SK-N-SH (cell line): ENCODE data around the gene GNAZ. TPM values are rescaled to one million over a fixed set of nuclear protein-coding genes. Genes with fewer than 3 reads are reported as not detected.

ENCODE experiments used
- CTCF ChIA-PET: fragments of 300-600, 350-600 bp; formaldehyde crosslinking; extraction: SDS; loops from one replicate; lab custom pipeline; 2021; lab: Yijun Ruan, JAX
- POLR2A ChIA-PET: fragments of 350-600 bp; sonication (Branson Sonifier 250); formaldehyde crosslinking; extraction: SDS; loops from one replicate; lab custom pipeline; 2020; ENCODE audit warnings: antibody characterized with exemption, inconsistent platforms; lab: Yijun Ruan, JAX
- DNase-seq: peaks from one replicate; pipeline ENCODE4 v3.0.0; 2012
- H2AFZ ChIP-seq: fragments of 200-600 bp; sonication (generic); 2 replicates; pipeline ENCODE4 v1.8.1; 2016; ENCODE audit warnings: antibody characterized with exemption, mild to moderate bottlenecking, low read depth
- H3F3A ChIP-seq: fragments of 200-600 bp; sonication (generic); replicated peaks from 2 replicates; pipeline ENCODE3; 2016; ENCODE audit warnings: antibody characterized with exemption, mild to moderate bottlenecking; ENCODE audit not compliant: insufficient read depth
- H3K27ac ChIP-seq, 2 experiments: fragments of 200-500 bp in 1 of 2; fragments of 200-600 bp in 1 of 2; sonication (Bioruptor generic) in 1 of 2; sonication (generic), shearing (Covaris generic) in 1 of 2; 2 replicates each; pipeline versions ENCODE4 v1.5.1 to v1.6.1; 2014 to 2016; ENCODE audit warnings: low read depth in 2 of 2, inconsistent platforms in 1 of 2, low read length in 1 of 2, mild to moderate bottlenecking in 1 of 2, mixed read lengths in 1 of 2
- H3K27me3 ChIP-seq: fragments of 200-600 bp; sonication (generic), shearing (Covaris generic); 2 replicates; pipeline ENCODE4 v1.6.1; 2016; ENCODE audit warnings: mixed run types; ENCODE audit not compliant: insufficient read depth
- H3K36me3 ChIP-seq, 2 experiments: fragments of 200-500 bp in 1 of 2; fragments of 200-600 bp in 1 of 2; sonication (Bioruptor generic) in 1 of 2; sonication (generic) in 1 of 2; replicated peaks in 1 of 2; 2 replicates each; pipeline versions ENCODE3 to v1.5.1; 2014 to 2016; ENCODE audit warnings: low read length in 1 of 2, mild to moderate bottlenecking in 1 of 2; ENCODE audit not compliant: insufficient read depth in 2 of 2, control insufficient read depth in 1 of 2
- H3K4me1 ChIP-seq, 2 experiments: fragments of 200-500 bp in 1 of 2; fragments of 200-600 bp in 1 of 2; sonication (Bioruptor generic) in 1 of 2; sonication (generic), shearing (Covaris generic) in 1 of 2; 2 replicates each; pipeline versions ENCODE4 v1.5.1 to v1.6.1; 2014 to 2016; ENCODE audit warnings: low read depth in 1 of 2, low read length in 1 of 2, mixed run types in 1 of 2; ENCODE audit not compliant: insufficient read depth in 2 of 2, control insufficient read depth in 1 of 2
- H3K4me2 ChIP-seq: fragments of 200-600 bp; sonication (generic), shearing (Covaris generic); 2 replicates; pipeline ENCODE4 v1.6.1; 2017; ENCODE audit warnings: mixed run types
- H3K4me3 ChIP-seq, 2 experiments: fragments of 200-500 bp in 1 of 2; fragments of 200-600 bp in 1 of 2; sonication (Bioruptor generic) in 1 of 2; sonication (generic), shearing (Covaris generic) in 1 of 2; 2 replicates each; pipeline versions ENCODE4 v1.5.1 to v1.8.1; 2014 to 2016; ENCODE audit warnings: low read depth in 2 of 2, inconsistent platforms in 1 of 2, low read length in 1 of 2, mild to moderate bottlenecking in 1 of 2, mixed read lengths in 1 of 2, moderate library complexity in 1 of 2
- H3K79me2 ChIP-seq: fragments of 200-600 bp; sonication (generic); 2 replicates; pipeline ENCODE4 v1.8.1; 2017; ENCODE audit warnings: mild to moderate bottlenecking; ENCODE audit not compliant: insufficient read depth
- H3K9ac ChIP-seq: fragments of 200-600 bp; sonication (generic); 2 replicates; pipeline ENCODE4 v1.6.1; 2017; ENCODE audit warnings: mixed run types
- H3K9me2 ChIP-seq: fragments of 200-600 bp; sonication (generic); 2 replicates; pipeline ENCODE4 v1.6.1; 2017; ENCODE audit warnings: mixed run types
- H3K9me3 ChIP-seq: fragments of 200-600 bp; sonication (generic); 2 replicates; pipeline ENCODE4 v1.6.1; 2017; ENCODE audit warnings: mixed run types, mild to moderate bottlenecking, moderate library complexity
- H4K20me1 ChIP-seq: fragments of 200-600 bp; sonication (generic); 2 replicates; pipeline ENCODE4 v1.6.1; 2017; ENCODE audit warnings: mild to moderate bottlenecking, mixed run types; ENCODE audit not compliant: insufficient read depth
- CHD2 ChIP-seq: fragments of 150-350 bp; IDR thresholded peaks from 2 replicates; pipeline ENCODE4 v1.6.1; 2018; ENCODE audit warnings: low read length; ENCODE audit not compliant: partially characterized antibody
- CTCF ChIP-seq: fragments of 200-600 bp; sonication (generic); IDR thresholded peaks from 2 replicates; pipeline ENCODE4 v1.6.1; 2017; ENCODE audit warnings: antibody characterized with exemption, mild to moderate bottlenecking, moderate library complexity
- ELF1 ChIP-seq: IDR thresholded peaks from 2 replicates; pipeline ENCODE4 v1.4.0; 2012
- EZH2phosphoT487 ChIP-seq: fragments of 200-600 bp; sonication (generic); IDR thresholded peaks from 2 replicates; pipeline ENCODE4 v1.6.1; 2017; ENCODE audit warnings: low read depth, mixed run types, mild to moderate bottlenecking, antibody characterized with exemption, moderate library complexity, borderline replicate concordance
- FOXJ3 ChIP-seq: sonication (generic); formaldehyde crosslinking; IDR thresholded peaks from 2 replicates; pipeline ENCODE4 v1.5.1; 2020; ENCODE audit warnings: mild to moderate bottlenecking, missing genetic modification reagents
- MAX ChIP-seq: IDR thresholded peaks from 2 replicates; pipeline ENCODE4 v1.4.0; 2012; ENCODE audit warnings: low read depth
- MEF2A ChIP-seq: IDR thresholded peaks from 2 replicates; pipeline ENCODE4 v1.4.0; 2012; ENCODE audit warnings: low read depth, borderline replicate concordance
- NFIC ChIP-seq: IDR thresholded peaks from 2 replicates; pipeline ENCODE4 v1.4.0; 2012; ENCODE audit warnings: borderline replicate concordance
- NRF1 ChIP-seq: IDR thresholded peaks from 2 replicates; pipeline ENCODE4 v1.6.1; 2012; ENCODE audit warnings: low read depth, mild to moderate bottlenecking, low read length
- RAD21 ChIP-seq: IDR thresholded peaks from 2 replicates; pipeline ENCODE4 v1.6.1; 2012; ENCODE audit warnings: mild to moderate bottlenecking, low read length
- REST ChIP-seq: IDR thresholded peaks from 2 replicates; pipeline ENCODE4 v1.6.1; 2012; ENCODE audit warnings: mild to moderate bottlenecking, low read depth, low read length, moderate library complexity
- RFX5 ChIP-seq: IDR thresholded peaks from 2 replicates; pipeline ENCODE4 v1.6.1; 2012; ENCODE audit warnings: mild to moderate bottlenecking, improper control_type of control experiment, low read length
- RXRA ChIP-seq: IDR thresholded peaks from 2 replicates; pipeline ENCODE4 v1.4.0; 2012; ENCODE audit warnings: low read depth, mild to moderate bottlenecking, borderline replicate concordance
- SMC3 ChIP-seq: IDR thresholded peaks from 2 replicates; pipeline ENCODE4 v1.6.1; 2012; ENCODE audit warnings: low read depth, low read length, improper control_type of control experiment
- TEAD4 ChIP-seq: IDR thresholded peaks from 2 replicates; pipeline ENCODE4 v1.4.0; 2012; ENCODE audit warnings: mild to moderate bottlenecking, borderline replicate concordance; ENCODE audit not compliant: insufficient read depth
- USF1 ChIP-seq: IDR thresholded peaks from 2 replicates; pipeline ENCODE4 v1.4.0; 2012; ENCODE audit warnings: low read depth, borderline replicate concordance
- USF2 ChIP-seq: fragments of 150-350 bp; IDR thresholded peaks from 2 replicates; pipeline ENCODE4 v1.6.1; 2017; ENCODE audit warnings: antibody characterized with exemption, low read length, low read depth, borderline replicate concordance
- ZBTB33 ChIP-seq: IDR thresholded peaks from 2 replicates; pipeline ENCODE4 v1.4.0; 2012; ENCODE audit warnings: low read depth, borderline replicate concordance
- WGBS: methylation state at CpG from one replicate; pipeline ENCODE4 v1.1.6; 2017; ENCODE audit warnings: low lambda C conversion rate; 5-methylcytosine and 5-hydroxymethylcytosine counted together
- polyA plus RNA-seq, 3 experiments: library from polyadenylated mRNA; depleted of rRNA; stranded (reverse); fragments of >200 nt; gene quantifications; 2 replicates each; pipeline ENCODE4 v1.2.3, GENCODE V29; 2012

Gene GNAZ
- polyA plus RNA-seq, 1 of the 3 experiments (the other 2 are of a cell fraction) = 6.5 TPM

- H3K79me2 ChIP-seq = no peaks in the 10 kb centered on the region
- no peaks in the 10 kb centered on the region for H3K9me3 ChIP-seq
- CTCF ChIA-PET = interaction anchor here (0.6 to 1.6 kb wide), 4 partner anchors 9 to 807 kb away, joined by 3 to 6 read pairs (median 4); no protein-coding TSS in a partner anchor
- no peaks in the 10 kb centered on the region for H3F3A ChIP-seq
- H3K4me2 ChIP-seq = no peak overlapping the region
- no peaks in the 10 kb centered on the region for H3K9me2 ChIP-seq
- POLR2A ChIA-PET = no interaction called here
- no peak overlapping the region for H2AFZ ChIP-seq
- TF ChIP-seq USF1 (no peak), TEAD4 (no peak), ZBTB33 (no peak), FOXJ3 (CRISPR knock-in tag) (no peak), NFIC (no peak), USF2 (no peak), EZH2phosphoT487 (no peak), ELF1 (no peak), CHD2 (no peak), CTCF (no peak), RFX5 (no peak), SMC3 (no peak), RAD21 (no peak), NRF1 (no peak), MAX (no peak), MEF2A (no peak), REST (no peak), RXRA (no peak)
- peaks cover 0 to 63% of the 10 kb centered on the region in 2 experiments; a peak in 1 of 4 replicates for H3K4me1 ChIP-seq
- no peak overlapping the region for H3K9ac ChIP-seq
- no peaks in the 10 kb centered on the region for H3K36me3 ChIP-seq
- no peak overlapping the region for H3K4me3 ChIP-seq
- H4K20me1 ChIP-seq = no peaks in the 10 kb centered on the region
- H3K27me3 ChIP-seq = no peaks in the 10 kb centered on the region
- no peak for DNase-seq
- 88% methylated on average over 5 of the region's 10 CpGs for WGBS
- no peak overlapping the region for H3K27ac ChIP-seq
Measured at GRCh38 chr22:23102002-23102655, 31.8 kb downstream of the GNAZ start.
